ENCODE data around the gene RAB41.
"Not testable (repeated sequence)": the region's sequence is repeated elsewhere in the genome, so short reads cannot be mapped to it uniquely, and the experiment has no call there.

RAB41 gene

GRCh38 chrX:70281951-70282350 is at the start of gene RAB41:
Gene RAB41, plus strand, starts transcription at chrX:70282172. Its CDS starts 46 bp downstream, at chrX:70282218.
- CTCF ChIA-PET: no interaction called here
- TF ChIP-seq CTCF (IDR thresholded peaks at IDR 0.05; ENCODE audit: insufficient read depth, low read length, missing control alignments): no peak
- POLR2A ChIA-PET: no interaction called here
- no peak for DNase-seq (ENCODE audit: low read depth, low spot score)
- H3K4me3 ChIP-seq (ENCODE audit: low read depth, low read length): no peak within 1 kb of the TSS

GRCh38 chrX:70234355-70234754 is 47.6 kb upstream of the RAB41 start, which contains the start of gene AWAT1:
Gene AWAT1, plus strand, starts transcription at chrX:70234655. Its CDS starts 41 bp downstream, at chrX:70234696.
- no peak within 1 kb of the TSS for H3K4me3 ChIP-seq (ENCODE audit: low read depth, low read length)
- DNase-seq (ENCODE audit: low read depth, low spot score): no peak
- ChIA-PET POLR2A (no interaction called here), CTCF (no interaction called here)
- no peak for TF ChIP-seq CTCF (IDR thresholded peaks at IDR 0.05; ENCODE audit: insufficient read depth, low read length, missing control alignments)

- CTCF ChIA-PET: no interaction called here
- TF ChIP-seq CTCF (IDR thresholded peaks at IDR 0.05; ENCODE audit: insufficient read depth, low read length, missing control alignments): no peak
- DNase-seq (ENCODE audit: low read depth, low spot score): no peak
- POLR2A ChIA-PET: no interaction called here
- no peak overlapping the region for H3K4me3 ChIP-seq (ENCODE audit: low read depth, low read length)
These were observed 41.2 kb upstream of the RAB41 start for GRCh38 chrX:70240751-70241150.

GRCh38 chrX:70241501-70241900 is 40.5 kb upstream of the RAB41 start:
- ChIA-PET CTCF (no interaction called here), POLR2A (no interaction called here)
- no peak for DNase-seq (ENCODE audit: low read depth, low spot score)
- H3K4me3 ChIP-seq (ENCODE audit: low read depth, low read length): no peak overlapping the region
- no peak for TF ChIP-seq CTCF (IDR thresholded peaks at IDR 0.05; ENCODE audit: insufficient read depth, low read length, missing control alignments)

GRCh38 chrX:70243601-70244000 is 38.4 kb upstream of the RAB41 start:
- CTCF ChIA-PET; H3K4me3 ChIP-seq (ENCODE audit: low read depth, low read length); POLR2A ChIA-PET; DNase-seq (ENCODE audit: low read depth, low spot score): not testable (repeated sequence)

GRCh38 chrX:70244881-70245280 is 37.1 kb upstream of the RAB41 start:
- POLR2A ChIA-PET: no interaction called here
- no peak for DNase-seq (ENCODE audit: low read depth, low spot score)
- CTCF ChIA-PET: no interaction called here
- no peak overlapping the region for H3K4me3 ChIP-seq (ENCODE audit: low read depth, low read length)
- TF ChIP-seq CTCF (IDR thresholded peaks at IDR 0.05; ENCODE audit: insufficient read depth, low read length, missing control alignments): no peak

GRCh38 chrX:70247252-70247651 is 34.7 kb upstream of the RAB41 start:
- TF ChIP-seq CTCF (IDR thresholded peaks at IDR 0.05; ENCODE audit: insufficient read depth, low read length, missing control alignments): no peak
- POLR2A ChIA-PET: no interaction called here
- CTCF ChIA-PET: no interaction called here

More at GRCh38 chrX:70247252-70247651, 34.7 kb upstream of the RAB41 start:
- no peak overlapping the region for H3K4me3 ChIP-seq (ENCODE audit: low read depth, low read length)
- no peak for DNase-seq (ENCODE audit: low read depth, low spot score)

Measured in AG04449 (cell line).